ENCODE results near the gene XXYLT1.

DNA sequence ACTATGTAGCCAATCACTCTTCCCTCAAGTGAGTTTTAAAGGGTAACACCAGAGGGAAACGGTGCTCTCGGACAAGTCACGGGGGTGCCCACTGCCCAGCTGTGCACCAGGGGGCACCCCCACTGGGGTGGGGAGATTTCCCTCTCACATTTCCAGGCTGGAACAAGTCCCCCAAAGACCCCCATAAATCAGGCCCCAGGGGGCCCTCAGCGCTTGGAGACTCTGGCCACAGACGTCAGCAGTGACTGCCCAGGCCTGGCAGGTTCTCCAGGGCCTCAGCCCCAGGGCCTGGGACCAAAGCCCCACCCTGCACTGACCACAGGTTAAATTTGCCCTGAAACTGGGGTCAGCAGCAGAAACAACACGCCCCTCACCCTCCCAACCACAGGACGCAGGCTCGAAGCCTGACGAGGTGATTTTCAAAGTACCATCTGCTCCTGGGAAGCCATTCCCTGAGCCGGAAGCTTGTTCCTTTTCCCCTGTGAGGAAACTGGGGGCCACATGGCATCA lies 17.0 kb downstream of the XXYLT1 start:
- TF ChIP-seq, protein P1, sequence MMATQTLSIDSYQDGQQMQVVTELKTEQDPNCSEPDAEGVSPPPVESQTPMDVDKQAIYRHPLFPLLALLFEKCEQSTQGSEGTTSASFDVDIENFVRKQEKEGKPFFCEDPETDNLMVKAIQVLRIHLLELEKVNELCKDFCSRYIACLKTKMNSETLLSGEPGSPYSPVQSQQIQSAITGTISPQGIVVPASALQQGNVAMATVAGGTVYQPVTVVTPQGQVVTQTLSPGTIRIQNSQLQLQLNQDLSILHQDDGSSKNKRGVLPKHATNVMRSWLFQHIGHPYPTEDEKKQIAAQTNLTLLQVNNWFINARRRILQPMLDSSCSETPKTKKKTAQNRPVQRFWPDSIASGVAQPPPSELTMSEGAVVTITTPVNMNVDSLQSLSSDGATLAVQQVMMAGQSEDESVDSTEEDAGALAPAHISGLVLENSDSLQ (IDR thresholded peaks at IDR 0.05) = no peak
- no peak for TF ChIP-seq FOXM1 (IDR thresholded peaks at IDR 0.05; ENCODE audit: borderline replicate concordance)
- TF ChIP-seq FOXA1 (IDR thresholded peaks at IDR 0.05) = no peak
- no peak for TF ChIP-seq SP1 (IDR thresholded peaks at IDR 0.05)
- TF ChIP-seq SUZ12 (IDR thresholded peaks at IDR 0.05) = no peak
- no peak for TF ChIP-seq L3MBTL2 (conservative IDR thresholded peaks at IDR 0.05)
- TF ChIP-seq ARNT (IDR thresholded peaks at IDR 0.05) = no peak
- no peak for TF ChIP-seq ZNF384 (IDR thresholded peaks at IDR 0.05)
- no peak for TF ChIP-seq BHLHE40 (IDR thresholded peaks at IDR 0.05; ENCODE audit: borderline replicate concordance)
- TF ChIP-seq CTBP1 (IDR thresholded peaks at IDR 0.05; ENCODE audit: borderline replicate concordance) = no peak
- no peak for TF ChIP-seq ELF4 (IDR thresholded peaks at IDR 0.05)

Data from HEK293T (cell line).